CD14-positive monocyte (primary cell): ENCODE results near the gene MIOX. TPM values are rescaled to one million over a fixed set of nuclear protein-coding genes. Genes with fewer than 3 reads are reported as not detected.

ENCODE experiments used
- DNase-seq, 3 donors: peaks; one replicate each; pipeline ENCODE4 v3.0.0-alpha.2; 2011 to 2022
- H2AFZ ChIP-seq: 2 replicates; pipeline ENCODE4 v1.6.0; 2012; ENCODE audit warnings: mild to moderate bottlenecking, low read depth, low read length, inconsistent platforms; ENCODE audit not compliant: insufficient read depth, poor library complexity, severe bottlenecking
- H3K27ac ChIP-seq, 2 donors: 1 replicate in 1 of 2; 2 replicates in 1 of 2; pipeline ENCODE4 v1.5.1; 2012 to 2013; ENCODE audit warnings: low read length in 2 of 2, control low read depth in 1 of 2, inconsistent platforms in 1 of 2, low read depth in 1 of 2, mild to moderate bottlenecking in 1 of 2
- H3K27me3 ChIP-seq, 2 donors: one replicate each; pipeline versions ENCODE4 v1.6.0 to v1.6.1; 2011 to 2013; ENCODE audit warnings: low read length in 2 of 2; ENCODE audit not compliant: control insufficient read depth in 2 of 2, insufficient read depth in 2 of 2
- H3K36me3 ChIP-seq, 2 donors: replicated peaks in 1 of 2; 1 replicate in 1 of 2; 2 replicates in 1 of 2; pipeline versions ENCODE4 v1.5.1 to v1.6.1; 2012 to 2013; ENCODE audit warnings: low read length in 2 of 2, control low read depth in 1 of 2, inconsistent platforms in 1 of 2, mild to moderate bottlenecking in 1 of 2; ENCODE audit not compliant: insufficient read depth in 2 of 2, control insufficient read depth in 1 of 2
- H3K4me1 ChIP-seq, 2 donors: 1 replicate in 1 of 2; 2 replicates in 1 of 2; pipeline versions ENCODE4 v1.5.1 to v1.6.1; 2012 to 2013; ENCODE audit warnings: low read length in 2 of 2, control low read depth in 1 of 2, inconsistent platforms in 1 of 2, mild to moderate bottlenecking in 1 of 2, moderate library complexity in 1 of 2; ENCODE audit not compliant: insufficient read depth in 2 of 2, control insufficient read depth in 1 of 2
- H3K4me2 ChIP-seq: replicated peaks from 2 replicates; pipeline ENCODE3; 2012; ENCODE audit warnings: low read length, moderate library complexity, mild to moderate bottlenecking; ENCODE audit not compliant: poor library complexity, severe bottlenecking; ENCODE audit errors: extremely low read depth
- H3K4me3 ChIP-seq, 3 experiments: fragments of 200-600 bp in 1 of 3; sonication (generic) in 1 of 3; replicated peaks in 1 of 3; 1 replicate in 2 of 3; 2 replicates in 1 of 3; pipeline ENCODE4 v1.5.1; 2011 to 2013; ENCODE audit warnings: low read length in 3 of 3, mild to moderate bottlenecking in 3 of 3, control low read depth in 2 of 3, low read depth in 2 of 3, inconsistent platforms in 1 of 3, moderate library complexity in 1 of 3
- H3K79me2 ChIP-seq: 2 replicates; pipeline ENCODE4 v1.6.0; 2012; ENCODE audit warnings: mild to moderate bottlenecking, control low read depth, inconsistent platforms, low read length, moderate library complexity; ENCODE audit not compliant: insufficient read depth
- H3K9ac ChIP-seq: 2 replicates; pipeline ENCODE4 v1.6.0; 2017; ENCODE audit warnings: low read length, mild to moderate bottlenecking; ENCODE audit not compliant: insufficient read depth, poor library complexity, severe bottlenecking
- H3K9me3 ChIP-seq, 2 donors: replicated peaks in 1 of 2; 1 replicate in 1 of 2; 2 replicates in 1 of 2; pipeline versions ENCODE4 v1.5.1 to v1.6.1; 2012 to 2013; ENCODE audit warnings: low read length in 2 of 2, control low read depth in 1 of 2; ENCODE audit not compliant: control insufficient read depth in 1 of 2, insufficient read depth in 1 of 2
- H4K20me1 ChIP-seq: 2 replicates; pipeline ENCODE4 v1.6.0; 2012; ENCODE audit warnings: mild to moderate bottlenecking, low read length, control low read depth, moderate library complexity; ENCODE audit not compliant: insufficient read depth
- H3K27ac Mint-ChIP-seq, 7 donors: one replicate each; pipeline ENCODE4 v1.8.0; 2020; ENCODE audit warnings: mild to moderate bottlenecking in 7 of 7, mixed read lengths in 7 of 7, moderate library complexity in 6 of 7, inconsistent platforms in 2 of 7
- H3K27me3 Mint-ChIP-seq, 3 donors: one replicate each; pipeline ENCODE4 v1.8.0; 2021 to 2022; ENCODE audit warnings: low read depth in 3 of 3, mild to moderate bottlenecking in 3 of 3, mixed read lengths in 3 of 3, moderate library complexity in 3 of 3, inconsistent platforms in 1 of 3
- H3K36me3 Mint-ChIP-seq, 2 donors: one replicate each; pipeline ENCODE4 v1.8.0; 2020; ENCODE audit warnings: mixed read lengths in 2 of 2, inconsistent platforms in 1 of 2, mild to moderate bottlenecking in 1 of 2
- H3K4me1 Mint-ChIP-seq: one replicate; pipeline ENCODE4 v1.8.0; 2020; ENCODE audit warnings: mild to moderate bottlenecking, mixed read lengths
- H3K4me3 Mint-ChIP-seq, 2 donors: one replicate each; pipeline ENCODE4 v1.8.0; 2020; ENCODE audit warnings: mild to moderate bottlenecking in 2 of 2, mixed read lengths in 2 of 2, moderate library complexity in 1 of 2
- H3K9me3 Mint-ChIP-seq, 7 donors: one replicate each; pipeline ENCODE4 v1.8.0; 2020 to 2022; ENCODE audit warnings: mixed read lengths in 7 of 7, mild to moderate bottlenecking in 6 of 7, moderate library complexity in 6 of 7, inconsistent platforms in 2 of 7
- WGBS: methylation state at CpG from one replicate; pipeline ENCODE4 v1.1.5; 2013; ENCODE audit warnings: missing lambda C conversion rate; ENCODE audit not compliant: insufficient coverage; 5-methylcytosine and 5-hydroxymethylcytosine counted together
- intact Hi-C, 2 donors: fragments of 100-400 bp; cut with micrococcal nuclease; formaldehyde crosslinking; loops; one replicate each; pipeline versions ENCODE4 v1.15.0 to v1.15.1; 2023
- polyA plus RNA-seq, 3 donors: library from polyadenylated mRNA; depleted of rRNA in 1 of 3; unstranded in 2 of 3; stranded (reverse) in 1 of 3; fragments of 300-500 nt in 2 of 3; fragments of >200 nt in 1 of 3; fragmentation: Illumina TruSeq in 2 of 3; gene quantifications; 1 replicate in 2 of 3; 2 replicates in 1 of 3; pipeline ENCODE4 v1.2.3, GENCODE V29; 2012 to 2021
- TF ChIP-seq, protein P1 (sequence below): fragments of 200-600 bp; IDR thresholded peaks from one replicate; pipeline ENCODE4 v1.8.0; 2022; ENCODE audit warnings: antibody characterized with exemption, mild to moderate bottlenecking

The MIOX gene
- polyA plus RNA-seq, 3 donors = not detected

DNA sequence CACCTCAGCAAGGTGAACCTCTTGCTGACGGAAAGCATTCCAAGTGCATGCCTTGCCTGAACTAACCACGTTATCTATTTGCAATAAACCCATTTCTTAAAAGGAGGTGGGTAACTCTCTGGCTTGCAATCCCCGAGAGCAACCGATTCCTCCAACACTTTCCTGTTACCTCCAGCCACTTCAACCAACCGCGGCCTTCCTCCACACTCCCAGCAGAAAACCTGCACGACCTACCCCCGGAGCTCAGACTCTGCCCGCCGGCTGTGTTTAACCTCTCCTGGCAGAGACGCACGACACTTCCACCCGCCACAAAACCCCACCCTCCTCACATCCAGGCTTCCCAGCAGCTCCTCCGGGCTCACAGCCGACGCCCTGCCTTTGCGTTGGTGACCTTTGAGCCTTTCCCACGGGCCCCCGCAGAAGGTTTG is 38.0 kb downstream of the MIOX start:
- DNase-seq = peak in 1 of 3 donors; percentile 9

DNA sequence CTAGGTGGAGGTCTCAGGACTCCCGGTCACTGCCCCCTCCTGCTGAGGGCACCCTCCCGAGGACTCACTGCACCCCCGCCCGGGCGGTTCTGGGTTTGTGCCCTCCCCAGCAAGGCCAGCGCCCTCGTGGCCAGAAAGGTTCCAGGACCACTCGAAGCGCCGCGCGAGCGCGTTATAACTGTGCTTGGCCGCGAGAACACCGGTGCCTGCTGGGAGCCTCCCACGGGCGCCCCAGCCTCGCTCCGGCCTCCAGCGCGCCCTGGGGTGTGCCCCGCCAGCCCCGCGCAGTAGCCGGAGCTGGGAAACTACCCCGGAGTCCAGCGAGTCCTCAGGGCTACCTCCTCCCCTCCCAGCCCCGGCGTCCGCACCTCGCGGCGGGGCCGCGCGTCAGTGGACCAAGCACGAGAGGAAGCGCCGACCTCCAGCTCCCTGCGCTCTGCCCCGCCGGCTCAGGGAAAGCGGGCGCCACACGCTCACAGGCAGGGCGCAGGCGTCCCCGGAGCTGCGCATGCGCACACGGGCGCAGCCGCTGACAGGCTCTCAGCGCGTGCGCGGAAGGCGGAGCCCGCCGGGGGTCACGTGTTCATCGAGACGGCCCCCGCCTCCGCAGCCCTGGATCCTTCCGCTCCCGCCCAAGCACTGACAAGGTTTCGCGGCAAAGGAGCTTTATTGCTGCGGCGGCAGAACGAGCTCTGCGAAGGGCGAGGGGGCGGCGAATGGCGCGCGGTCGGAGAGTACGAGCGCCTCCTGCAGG is 38.6 kb downstream of the MIOX start, which contains the start of gene SCO2:
TSS of gene SCO2 (minus strand) at position 495 of the 754 bp plus-strand sequence. CDS start 1,187 bp downstream, outside the sequence.
- no peaks in the 10 kb centered on the region for H3K9me3 Mint-ChIP-seq
- Histone ChIP-seq H3K4me3 (peak within 1 kb of the TSS; percentile 72 to 99 (median 73)), H3K27me3 (no peaks in the 10 kb centered on the region), H3K4me2 (peak within 1 kb of the TSS; percentile 95), H3K4me1 (peaks cover 39 to 66% of the 10 kb centered on the region in 2 donors), H3K27ac (peak within 1 kb of the TSS; percentile 100), H4K20me1 (peaks cover 87% of the 10 kb centered on the region), H3K79me2 (peaks cover 58% of the 10 kb centered on the region), H3K36me3 (peaks cover 46 to 58% of the 10 kb centered on the region in 2 donors), H3K9ac (peak within 1 kb of the TSS; percentile 100), H3K9me3 (no peaks in the 10 kb centered on the region), H2AFZ (no peak within 1 kb of the TSS)
- WGBS = under 1% methylated on average over 83 of the region's 84 CpGs
- TF ChIP-seq, protein P1, sequence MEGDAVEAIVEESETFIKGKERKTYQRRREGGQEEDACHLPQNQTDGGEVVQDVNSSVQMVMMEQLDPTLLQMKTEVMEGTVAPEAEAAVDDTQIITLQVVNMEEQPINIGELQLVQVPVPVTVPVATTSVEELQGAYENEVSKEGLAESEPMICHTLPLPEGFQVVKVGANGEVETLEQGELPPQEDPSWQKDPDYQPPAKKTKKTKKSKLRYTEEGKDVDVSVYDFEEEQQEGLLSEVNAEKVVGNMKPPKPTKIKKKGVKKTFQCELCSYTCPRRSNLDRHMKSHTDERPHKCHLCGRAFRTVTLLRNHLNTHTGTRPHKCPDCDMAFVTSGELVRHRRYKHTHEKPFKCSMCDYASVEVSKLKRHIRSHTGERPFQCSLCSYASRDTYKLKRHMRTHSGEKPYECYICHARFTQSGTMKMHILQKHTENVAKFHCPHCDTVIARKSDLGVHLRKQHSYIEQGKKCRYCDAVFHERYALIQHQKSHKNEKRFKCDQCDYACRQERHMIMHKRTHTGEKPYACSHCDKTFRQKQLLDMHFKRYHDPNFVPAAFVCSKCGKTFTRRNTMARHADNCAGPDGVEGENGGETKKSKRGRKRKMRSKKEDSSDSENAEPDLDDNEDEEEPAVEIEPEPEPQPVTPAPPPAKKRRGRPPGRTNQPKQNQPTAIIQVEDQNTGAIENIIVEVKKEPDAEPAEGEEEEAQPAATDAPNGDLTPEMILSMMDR = no peak
- peak; percentile 93 to 94 (median 94) for DNase-seq
- no peaks in the 10 kb centered on the region for H3K27me3 Mint-ChIP-seq
- peak within 1 kb of the TSS; percentile 91 to 95 for H3K4me3 Mint-ChIP-seq
- peaks cover 36 to 65% of the 10 kb centered on the region in 2 donors for H3K36me3 Mint-ChIP-seq
- peaks cover 30% of the 10 kb centered on the region for H3K4me1 Mint-ChIP-seq
- intact Hi-C loops = loop anchor here (5.0 kb wide), 3 partner anchors 37 to 97 kb away; partner anchors contain the start of genes CHKB (in 2 of the 2) and SYCE3 (in 1 of the 2)
- peak within 1 kb of the TSS; percentile 94 to 100 (median 97) for H3K27ac Mint-ChIP-seq

More for the DNA sequence above, 38.0 kb downstream of the MIOX start:
- Mint-ChIP-seq H3K27me3 (no peaks in the 10 kb centered on the region), H3K27ac (peak overlapping the region; percentile 46 to 86 (median 76)), H3K4me1 (peaks cover 30% of the 10 kb centered on the region), H3K36me3 (peaks cover 37 to 69% of the 10 kb centered on the region in 2 donors), H3K4me3 (peak overlapping the region; percentile 73 to 78), H3K9me3 (no peaks in the 10 kb centered on the region)
- no peaks in the 10 kb centered on the region for H3K9me3 ChIP-seq
- H3K4me2 ChIP-seq = peak overlapping the region; percentile 95
- TF ChIP-seq, protein P1 = no peak
- H4K20me1 ChIP-seq = peaks cover 86% of the 10 kb centered on the region
- 7% methylated on average over 19 of the region's 19 CpGs for WGBS
- peak overlapping the region; percentile 60 to 100 for H3K27ac ChIP-seq
- H3K4me1 ChIP-seq = peaks cover 39 to 60% of the 10 kb centered on the region in 2 donors
- peaks cover 52% of the 10 kb centered on the region for H3K79me2 ChIP-seq
- no peaks in the 10 kb centered on the region for H3K27me3 ChIP-seq
- H3K36me3 ChIP-seq = peaks cover 46 to 58% of the 10 kb centered on the region in 2 donors
- peak overlapping the region; percentile 47 to 99 (median 72) for H3K4me3 ChIP-seq
- intact Hi-C loops = loop anchor here (5.0 kb wide), 3 partner anchors 38 to 98 kb away; partner anchors contain the start of genes CHKB (in 2 of the 2) and SYCE3 (in 1 of the 2)
- H2AFZ ChIP-seq = no peak overlapping the region
- H3K9ac ChIP-seq = peak overlapping the region; percentile 100
